ENCODE measurements around the gene ABHD17B. TPM values are rescaled to one million over a fixed set of nuclear protein-coding genes. Genes with fewer than 3 reads are reported as not detected.
"Not testable (repeated sequence)": the region's sequence is repeated elsewhere in the genome, so short reads cannot be mapped to it uniquely, and the experiment has no call there.

ABHD17B gene
- total RNA-seq, 1 donor from 2014 or later: 10.9 TPM

GRCh38 chr9:71916834-71917534, 6.0 kb upstream of the ABHD17B start:
- DNase-seq (ENCODE audit: low spot score): no peak
- ATAC-seq: peak; percentile 38

- ATAC-seq (no peak), DNase-seq (ENCODE audit: low spot score) (no peak)
Observed at GRCh38 chr9:71915495-71915894, 4.5 kb upstream of the ABHD17B start.

GRCh38 chr9:71911908-71912335, 929 bp upstream of the ABHD17B start:
- peak; percentile 58 for ATAC-seq

GRCh38 chr9:71910650-71911060, 338 bp downstream of the ABHD17B start:
- ATAC-seq: peak; percentile 25
- DNase-seq (ENCODE audit: low spot score): no peak

More at GRCh38 chr9:71911908-71912335, 929 bp upstream of the ABHD17B start:
- peak; percentile 75 for DNase-seq (ENCODE audit: low spot score)

GRCh38 chr9:71909887-71910649, 925 bp downstream of the ABHD17B start:
- DNase-seq (ENCODE audit: low spot score): peak; percentile 72
- ATAC-seq: peak; percentile 54

- DNase-seq (ENCODE audit: low spot score): no peak
Observed at GRCh38 chr9:71908825-71909224, 2.2 kb downstream of the ABHD17B start.

GRCh38 chr9:71904076-71904475, 6.9 kb downstream of the ABHD17B start:
- no peak for DNase-seq (ENCODE audit: low spot score)
- no peak for ATAC-seq

More at GRCh38 chr9:71908825-71909224, 2.2 kb downstream of the ABHD17B start:
- no peak for ATAC-seq

GRCh38 chr9:71901695-71902597, 9.0 kb downstream of the ABHD17B start:
- ATAC-seq: no peak
- no peak for DNase-seq (ENCODE audit: low spot score)

GRCh38 chr9:71898756-71899155, 12.2 kb downstream of the ABHD17B start:
- not testable (repeated sequence) for DNase-seq (ENCODE audit: low spot score); ATAC-seq

- DNase-seq (ENCODE audit: low spot score) (no peak), ATAC-seq (no peak)
Observed at GRCh38 chr9:71897577-71897976, 13.4 kb downstream of the ABHD17B start.

- ATAC-seq: no peak
- DNase-seq (ENCODE audit: low spot score): no peak
Observed at GRCh38 chr9:71896761-71897160, 14.2 kb downstream of the ABHD17B start.

- ATAC-seq (no peak), DNase-seq (ENCODE audit: low spot score) (no peak)
Observed at GRCh38 chr9:71895955-71896354, 15.0 kb downstream of the ABHD17B start.

- DNase-seq (ENCODE audit: low spot score): no peak
- no peak for ATAC-seq
Observed at GRCh38 chr9:71895117-71895516, 15.9 kb downstream of the ABHD17B start.

GRCh38 chr9:71891557-71892189, 19.3 kb downstream of the ABHD17B start:
- no peak for DNase-seq (ENCODE audit: low spot score)
- ATAC-seq: peak; percentile 64

- ATAC-seq (peak; percentile 76), DNase-seq (ENCODE audit: low spot score) (no peak)
Observed at GRCh38 chr9:71890042-71890679, 20.8 kb downstream of the ABHD17B start.

- ATAC-seq (no peak), DNase-seq (ENCODE audit: low spot score) (no peak)
Observed at GRCh38 chr9:71887362-71887761, 23.6 kb downstream of the ABHD17B start.

- ATAC-seq: no peak
Observed at GRCh38 chr9:71886541-71886940, 24.5 kb downstream of the ABHD17B start.

GRCh38 chr9:71886015-71886414, 25.0 kb downstream of the ABHD17B start:
- ATAC-seq: no peak
- DNase-seq (ENCODE audit: low spot score): no peak

More at GRCh38 chr9:71886541-71886940, 24.5 kb downstream of the ABHD17B start:
- no peak for DNase-seq (ENCODE audit: low spot score)

GRCh38 chr9:71885467-71885866, 25.5 kb downstream of the ABHD17B start:
- ATAC-seq (no peak), DNase-seq (ENCODE audit: low spot score) (no peak)

GRCh38 chr9:71884005-71884404, 27.0 kb downstream of the ABHD17B start:
- ATAC-seq (no peak), DNase-seq (ENCODE audit: low spot score) (no peak)
